ENCODE data around the gene MSH3.
"Not testable (repeated sequence)": the region's sequence is repeated elsewhere in the genome, so short reads cannot be mapped to it uniquely, and the experiment has no call there.

Gene MSH3

DNA sequence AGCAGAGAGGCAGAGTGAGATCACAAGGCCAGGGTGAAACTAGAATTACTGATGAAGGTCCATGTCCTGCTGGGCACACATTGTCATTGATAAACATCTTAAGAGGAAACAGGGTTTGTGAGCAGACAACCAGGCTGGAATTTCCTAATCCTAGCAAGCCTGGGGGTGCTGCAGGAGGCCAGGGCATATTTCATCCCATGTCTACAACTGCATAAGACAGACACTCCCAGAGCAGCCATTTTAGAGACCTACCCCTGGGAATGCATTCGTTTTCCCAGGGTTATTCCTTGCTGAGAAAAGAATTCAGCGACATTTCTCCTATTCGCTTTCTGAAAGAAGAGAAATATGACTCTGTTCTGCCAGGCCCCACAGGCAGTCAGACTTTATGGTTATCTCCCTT lies 248.2 kb downstream of the MSH3 start:
- H3K4me1 ChIP-seq (ENCODE audit: control insufficient read depth in 1 of 2, insufficient read depth in 2 of 2, low read length in 2 of 2); H3K9ac ChIP-seq (ENCODE audit: low read depth in 1 of 2, low read length in 2 of 2); H3K9me3 ChIP-seq (ENCODE audit: control insufficient read depth in 1 of 2, low read length in 2 of 2); H3K4me3 ChIP-seq (ENCODE audit: low read depth in 1 of 2, low read length in 2 of 2); H3K27me3 ChIP-seq (ENCODE audit: control insufficient read depth in 1 of 2, insufficient read depth in 2 of 2, low read length in 2 of 2); H3K27ac ChIP-seq (ENCODE audit: low read depth, low read length); H3K36me3 ChIP-seq (ENCODE audit: control insufficient read depth in 1 of 2, insufficient read depth in 2 of 2, low read length in 2 of 2): not testable (repeated sequence)

DNA sequence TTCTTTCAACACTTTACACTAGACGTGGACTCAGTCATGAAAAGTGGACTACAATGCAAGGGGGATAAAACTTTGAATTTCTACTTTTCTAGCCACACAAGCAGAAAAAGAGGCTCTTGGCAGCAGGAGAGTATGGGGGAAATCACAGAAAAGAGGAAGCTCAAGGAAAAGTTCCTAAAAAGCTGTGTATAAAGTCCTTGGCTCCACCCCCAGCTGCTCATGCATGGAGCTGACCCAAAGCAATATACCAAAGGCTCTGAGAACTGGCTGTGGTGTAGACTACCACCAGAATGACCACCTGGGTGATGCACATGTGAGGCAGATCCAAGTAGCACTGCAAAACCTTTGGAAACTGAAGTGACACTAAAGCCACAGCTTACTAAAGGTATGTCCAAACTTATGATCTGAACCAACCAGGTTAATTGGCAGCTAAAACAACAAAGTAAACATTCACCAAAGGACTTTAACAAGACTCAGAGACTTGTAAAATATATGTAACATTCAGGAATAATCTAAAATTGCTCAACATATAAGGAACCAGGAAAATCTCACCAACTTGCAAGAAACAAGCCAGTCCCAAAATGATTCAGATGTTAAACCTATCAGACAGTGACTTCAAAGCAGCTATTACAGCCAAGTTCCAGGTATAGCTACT lies 250.2 kb downstream of the MSH3 start:
- Histone ChIP-seq H3K27me3 (ENCODE audit: control insufficient read depth in 1 of 2, insufficient read depth in 2 of 2, low read length in 2 of 2) (no peaks in the 10 kb centered on the region), H3K9me3 (ENCODE audit: control insufficient read depth in 1 of 2, low read length in 2 of 2) (peaks cover 0 to 7% of the 10 kb centered on the region in 2 donors), H3K4me1 (ENCODE audit: control insufficient read depth in 1 of 2, insufficient read depth in 2 of 2, low read length in 2 of 2) (no peaks in the 10 kb centered on the region), H3K36me3 (ENCODE audit: control insufficient read depth in 1 of 2, insufficient read depth in 2 of 2, low read length in 2 of 2) (no peaks in the 10 kb centered on the region), H3K9ac (ENCODE audit: low read depth in 1 of 2, low read length in 2 of 2) (no peak overlapping the region), H3K4me3 (ENCODE audit: low read depth in 1 of 2, low read length in 2 of 2) (no peak overlapping the region), H3K27ac (ENCODE audit: low read depth, low read length) (no peak overlapping the region)

DNA sequence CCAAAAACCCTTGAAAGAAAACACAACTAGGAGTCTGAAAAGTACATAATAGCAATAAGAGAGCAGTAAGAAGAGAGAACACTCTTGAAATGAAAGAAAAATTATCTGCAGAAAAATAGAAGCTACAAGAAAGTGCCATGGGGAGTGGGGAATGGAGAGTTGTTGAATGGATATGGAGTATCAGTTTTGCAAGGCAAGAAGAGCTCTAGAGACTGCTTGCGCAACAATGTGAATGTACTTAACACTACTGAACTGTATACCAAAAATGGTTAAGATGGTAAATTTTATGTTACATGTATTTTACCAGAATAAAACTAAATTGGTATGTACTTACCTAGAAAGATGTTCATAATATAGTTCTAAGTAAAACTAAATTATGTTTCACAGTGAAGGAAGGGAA lies 251.0 kb downstream of the MSH3 start:
- H3K9me3 ChIP-seq (ENCODE audit: control insufficient read depth in 1 of 2, low read length in 2 of 2) = peaks cover 0 to 7% of the 10 kb centered on the region in 2 donors
- no peak overlapping the region for H3K4me3 ChIP-seq (ENCODE audit: low read depth in 1 of 2, low read length in 2 of 2)
- no peaks in the 10 kb centered on the region for H3K36me3 ChIP-seq (ENCODE audit: control insufficient read depth in 1 of 2, insufficient read depth in 2 of 2, low read length in 2 of 2)
- no peak overlapping the region for H3K9ac ChIP-seq (ENCODE audit: low read depth in 1 of 2, low read length in 2 of 2)
- no peak overlapping the region for H3K27ac ChIP-seq (ENCODE audit: low read depth, low read length)
- no peaks in the 10 kb centered on the region for H3K27me3 ChIP-seq (ENCODE audit: control insufficient read depth in 1 of 2, insufficient read depth in 2 of 2, low read length in 2 of 2)
- no peaks in the 10 kb centered on the region for H3K4me1 ChIP-seq (ENCODE audit: control insufficient read depth in 1 of 2, insufficient read depth in 2 of 2, low read length in 2 of 2)

DNA sequence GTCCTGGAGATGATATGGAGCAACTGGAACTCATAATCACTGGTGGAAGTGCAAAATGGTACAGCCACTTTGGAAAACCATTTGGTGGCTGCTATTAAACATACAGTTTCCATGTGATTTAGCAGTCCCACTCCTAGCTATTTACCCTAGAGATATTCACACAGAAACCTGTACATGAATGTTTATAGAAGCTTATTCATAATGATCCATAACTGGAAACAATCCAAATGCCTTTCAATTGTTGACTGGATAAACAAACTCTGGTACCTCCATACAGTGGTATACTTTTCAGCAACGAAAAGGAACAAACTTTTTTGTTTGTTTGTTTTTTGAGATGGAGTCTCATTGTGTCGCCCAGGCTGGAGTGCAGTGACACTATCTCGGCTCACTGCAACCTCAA lies 258.0 kb downstream of the MSH3 start:
- H3K9ac ChIP-seq (ENCODE audit: low read depth in 1 of 2, low read length in 2 of 2) = no peak overlapping the region
- H3K9me3 ChIP-seq (ENCODE audit: control insufficient read depth in 1 of 2, low read length in 2 of 2) = no peaks in the 10 kb centered on the region
- H3K4me1 ChIP-seq (ENCODE audit: control insufficient read depth in 1 of 2, insufficient read depth in 2 of 2, low read length in 2 of 2) = no peaks in the 10 kb centered on the region
- H3K36me3 ChIP-seq (ENCODE audit: control insufficient read depth in 1 of 2, insufficient read depth in 2 of 2, low read length in 2 of 2) = no peaks in the 10 kb centered on the region
- no peak overlapping the region for H3K27ac ChIP-seq (ENCODE audit: low read depth, low read length)
- H3K4me3 ChIP-seq (ENCODE audit: low read depth in 1 of 2, low read length in 2 of 2) = no peak overlapping the region
- H3K27me3 ChIP-seq (ENCODE audit: control insufficient read depth in 1 of 2, insufficient read depth in 2 of 2, low read length in 2 of 2) = no peaks in the 10 kb centered on the region

DNA sequence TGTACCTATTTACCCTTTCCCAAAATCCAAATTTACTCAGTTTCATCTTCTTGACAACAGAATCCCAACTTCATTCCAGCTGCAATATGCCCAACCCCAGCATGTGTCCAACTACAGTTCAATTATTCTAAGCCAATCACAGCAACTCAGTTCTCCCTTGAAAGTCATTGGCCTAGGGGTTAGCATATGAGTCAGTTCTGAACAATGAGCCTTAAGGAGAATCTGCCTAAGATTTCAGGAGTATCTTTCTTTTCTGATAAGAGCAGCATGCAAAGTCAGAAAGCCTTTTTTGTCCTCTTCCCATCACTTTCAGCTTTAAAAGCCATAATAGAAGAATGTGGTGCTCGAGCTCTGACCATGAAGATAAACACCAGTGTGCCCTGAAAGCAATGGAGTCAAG lies 261.3 kb downstream of the MSH3 start:
- no peak overlapping the region for H3K9ac ChIP-seq (ENCODE audit: low read depth in 1 of 2, low read length in 2 of 2)
- no peak overlapping the region for H3K27ac ChIP-seq (ENCODE audit: low read depth, low read length)
- H3K36me3 ChIP-seq (ENCODE audit: control insufficient read depth in 1 of 2, insufficient read depth in 2 of 2, low read length in 2 of 2) = no peaks in the 10 kb centered on the region
- no peaks in the 10 kb centered on the region for H3K9me3 ChIP-seq (ENCODE audit: control insufficient read depth in 1 of 2, low read length in 2 of 2)
- no peak overlapping the region for H3K4me3 ChIP-seq (ENCODE audit: low read depth in 1 of 2, low read length in 2 of 2)
- no peaks in the 10 kb centered on the region for H3K4me1 ChIP-seq (ENCODE audit: control insufficient read depth in 1 of 2, insufficient read depth in 2 of 2, low read length in 2 of 2)
- no peaks in the 10 kb centered on the region for H3K27me3 ChIP-seq (ENCODE audit: control insufficient read depth in 1 of 2, insufficient read depth in 2 of 2, low read length in 2 of 2)

DNA sequence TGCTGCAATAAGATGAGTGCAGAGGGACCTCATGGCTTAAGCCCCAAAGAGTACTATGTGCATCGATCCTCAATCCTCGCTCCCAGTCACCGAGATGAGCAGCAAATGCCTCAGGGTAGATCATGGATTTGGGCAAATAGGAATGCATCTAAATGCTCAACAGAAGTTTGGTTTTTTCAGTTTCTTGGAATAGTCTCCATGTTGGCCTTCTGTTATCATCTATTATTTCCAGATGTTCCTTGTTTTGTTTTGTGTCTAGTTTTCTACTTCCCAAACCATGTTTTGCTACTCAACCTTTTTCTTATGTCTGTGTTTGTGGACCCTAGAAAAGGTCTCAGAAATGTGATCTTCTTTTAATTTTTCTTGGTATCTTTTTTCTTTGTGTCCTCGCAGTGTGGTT lies 262.2 kb downstream of the MSH3 start:
- Histone ChIP-seq H3K4me1 (ENCODE audit: control insufficient read depth in 1 of 2, insufficient read depth in 2 of 2, low read length in 2 of 2) (no peaks in the 10 kb centered on the region), H3K9ac (ENCODE audit: low read depth in 1 of 2, low read length in 2 of 2) (no peak overlapping the region), H3K36me3 (ENCODE audit: control insufficient read depth in 1 of 2, insufficient read depth in 2 of 2, low read length in 2 of 2) (no peaks in the 10 kb centered on the region), H3K27me3 (ENCODE audit: control insufficient read depth in 1 of 2, insufficient read depth in 2 of 2, low read length in 2 of 2) (no peaks in the 10 kb centered on the region), H3K27ac (ENCODE audit: low read depth, low read length) (no peak overlapping the region), H3K9me3 (ENCODE audit: control insufficient read depth in 1 of 2, low read length in 2 of 2) (no peaks in the 10 kb centered on the region), H3K4me3 (ENCODE audit: low read depth in 1 of 2, low read length in 2 of 2) (no peak overlapping the region)

DNA sequence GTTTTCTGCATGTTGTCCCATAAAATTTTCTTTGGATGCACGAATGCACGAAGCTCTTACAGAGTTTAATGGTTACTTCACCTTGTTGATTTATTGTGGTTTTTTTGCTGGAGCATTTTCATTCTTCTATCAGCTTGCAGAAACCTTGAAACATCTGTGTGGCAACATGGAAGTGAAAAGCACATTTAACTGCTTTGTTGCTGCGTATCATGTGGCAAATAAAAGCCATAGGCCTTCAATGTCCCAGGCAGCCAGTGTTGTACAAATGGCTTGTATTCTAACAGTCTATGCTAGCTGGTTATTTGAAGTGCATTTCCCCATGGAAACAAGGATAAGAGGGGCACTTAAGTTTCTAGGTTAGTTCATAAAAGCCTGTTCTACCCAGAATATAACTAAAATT lies 263.2 kb downstream of the MSH3 start:
- Histone ChIP-seq H3K4me3 (ENCODE audit: low read depth in 1 of 2, low read length in 2 of 2) (no peak overlapping the region), H3K9ac (ENCODE audit: low read depth in 1 of 2, low read length in 2 of 2) (no peak overlapping the region), H3K36me3 (ENCODE audit: control insufficient read depth in 1 of 2, insufficient read depth in 2 of 2, low read length in 2 of 2) (no peaks in the 10 kb centered on the region), H3K4me1 (ENCODE audit: control insufficient read depth in 1 of 2, insufficient read depth in 2 of 2, low read length in 2 of 2) (no peaks in the 10 kb centered on the region), H3K27me3 (ENCODE audit: control insufficient read depth in 1 of 2, insufficient read depth in 2 of 2, low read length in 2 of 2) (no peaks in the 10 kb centered on the region), H3K27ac (ENCODE audit: low read depth, low read length) (no peak overlapping the region), H3K9me3 (ENCODE audit: control insufficient read depth in 1 of 2, low read length in 2 of 2) (no peaks in the 10 kb centered on the region)

DNA sequence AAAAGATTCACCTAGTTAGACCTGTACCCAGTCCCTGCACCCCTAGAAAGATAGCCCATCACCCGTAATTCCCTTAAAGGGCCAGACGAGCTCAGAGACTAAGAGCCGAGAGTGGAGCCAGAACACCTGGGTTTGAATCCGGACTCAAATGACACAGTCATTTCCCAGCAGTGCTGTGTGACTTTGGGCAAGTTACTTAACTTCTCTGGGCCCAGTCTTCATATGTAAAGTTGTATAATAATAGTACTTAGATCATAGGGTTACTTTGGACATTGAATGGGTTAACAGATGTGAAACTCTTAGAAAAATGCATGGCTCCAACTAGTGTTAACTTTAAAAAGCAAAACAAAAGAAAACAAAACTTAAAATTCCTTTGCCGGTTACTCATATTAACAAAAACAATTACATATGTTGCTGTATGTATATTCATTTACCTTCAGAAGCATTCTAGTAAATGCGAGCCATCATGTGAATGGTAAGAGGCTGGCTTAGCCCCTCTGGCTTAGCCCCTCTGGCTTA lies 265.3 kb downstream of the MSH3 start:
- H3K9me3 ChIP-seq (ENCODE audit: control insufficient read depth in 1 of 2, low read length in 2 of 2) = no peaks in the 10 kb centered on the region
- no peaks in the 10 kb centered on the region for H3K36me3 ChIP-seq (ENCODE audit: control insufficient read depth in 1 of 2, insufficient read depth in 2 of 2, low read length in 2 of 2)
- no peaks in the 10 kb centered on the region for H3K27me3 ChIP-seq (ENCODE audit: control insufficient read depth in 1 of 2, insufficient read depth in 2 of 2, low read length in 2 of 2)
- no peak overlapping the region for H3K9ac ChIP-seq (ENCODE audit: low read depth in 1 of 2, low read length in 2 of 2)
- no peaks in the 10 kb centered on the region for H3K4me1 ChIP-seq (ENCODE audit: control insufficient read depth in 1 of 2, insufficient read depth in 2 of 2, low read length in 2 of 2)
- no peak overlapping the region for H3K4me3 ChIP-seq (ENCODE audit: low read depth in 1 of 2, low read length in 2 of 2)
- H3K27ac ChIP-seq (ENCODE audit: low read depth, low read length) = no peak overlapping the region

DNA sequence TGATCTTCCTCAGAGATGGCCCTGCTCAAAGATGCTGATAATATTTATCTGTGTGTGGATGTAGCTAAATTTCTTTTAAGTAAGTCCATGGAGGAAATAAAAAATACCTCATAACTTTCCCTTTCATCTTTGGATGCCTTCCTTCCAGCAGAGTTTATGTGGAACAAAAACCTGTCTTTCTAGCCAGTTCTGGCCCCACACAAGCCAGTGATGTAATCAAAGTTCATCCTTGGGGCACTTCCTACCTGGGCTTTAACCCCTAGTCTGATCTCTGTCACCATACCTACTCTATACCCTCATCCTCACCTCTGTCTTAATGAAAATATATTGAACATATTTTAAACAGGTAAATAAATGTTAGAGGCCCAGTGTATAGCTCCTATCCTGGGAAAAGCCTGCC lies 265.9 kb downstream of the MSH3 start:
- Histone ChIP-seq H3K27me3 (ENCODE audit: control insufficient read depth in 1 of 2, insufficient read depth in 2 of 2, low read length in 2 of 2) (no peaks in the 10 kb centered on the region), H3K4me3 (ENCODE audit: low read depth in 1 of 2, low read length in 2 of 2) (no peak overlapping the region), H3K27ac (ENCODE audit: low read depth, low read length) (no peak overlapping the region), H3K36me3 (ENCODE audit: control insufficient read depth in 1 of 2, insufficient read depth in 2 of 2, low read length in 2 of 2) (no peaks in the 10 kb centered on the region), H3K4me1 (ENCODE audit: control insufficient read depth in 1 of 2, insufficient read depth in 2 of 2, low read length in 2 of 2) (no peaks in the 10 kb centered on the region), H3K9me3 (ENCODE audit: control insufficient read depth in 1 of 2, low read length in 2 of 2) (no peaks in the 10 kb centered on the region), H3K9ac (ENCODE audit: low read depth in 1 of 2, low read length in 2 of 2) (no peak overlapping the region)

DNA sequence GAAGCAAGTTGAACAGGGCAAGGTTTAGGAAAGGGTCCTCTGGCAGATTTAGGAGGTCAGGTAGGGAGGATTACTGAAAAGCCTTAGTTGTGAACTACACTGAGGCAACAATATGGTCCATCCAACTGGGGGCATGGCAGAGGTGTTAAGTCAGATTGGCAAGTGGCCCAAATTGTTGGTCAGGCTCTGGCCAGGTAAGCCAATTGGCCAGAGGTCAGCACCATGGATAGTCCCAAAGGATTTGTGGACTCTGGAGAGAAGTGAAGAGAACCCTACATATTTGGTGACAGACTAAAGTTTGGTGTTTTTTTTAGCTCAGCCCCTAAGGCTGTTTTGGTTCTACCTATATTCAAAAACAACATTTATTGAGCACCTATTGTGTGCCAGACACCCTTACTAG lies 266.6 kb downstream of the MSH3 start:
- Histone ChIP-seq H3K9ac (ENCODE audit: low read depth in 1 of 2, low read length in 2 of 2) (no peak overlapping the region), H3K36me3 (ENCODE audit: control insufficient read depth in 1 of 2, insufficient read depth in 2 of 2, low read length in 2 of 2) (no peaks in the 10 kb centered on the region), H3K27me3 (ENCODE audit: control insufficient read depth in 1 of 2, insufficient read depth in 2 of 2, low read length in 2 of 2) (no peaks in the 10 kb centered on the region), H3K27ac (ENCODE audit: low read depth, low read length) (no peak overlapping the region), H3K9me3 (ENCODE audit: control insufficient read depth in 1 of 2, low read length in 2 of 2) (no peaks in the 10 kb centered on the region), H3K4me3 (ENCODE audit: low read depth in 1 of 2, low read length in 2 of 2) (no peak overlapping the region), H3K4me1 (ENCODE audit: control insufficient read depth in 1 of 2, insufficient read depth in 2 of 2, low read length in 2 of 2) (no peaks in the 10 kb centered on the region)

DNA sequence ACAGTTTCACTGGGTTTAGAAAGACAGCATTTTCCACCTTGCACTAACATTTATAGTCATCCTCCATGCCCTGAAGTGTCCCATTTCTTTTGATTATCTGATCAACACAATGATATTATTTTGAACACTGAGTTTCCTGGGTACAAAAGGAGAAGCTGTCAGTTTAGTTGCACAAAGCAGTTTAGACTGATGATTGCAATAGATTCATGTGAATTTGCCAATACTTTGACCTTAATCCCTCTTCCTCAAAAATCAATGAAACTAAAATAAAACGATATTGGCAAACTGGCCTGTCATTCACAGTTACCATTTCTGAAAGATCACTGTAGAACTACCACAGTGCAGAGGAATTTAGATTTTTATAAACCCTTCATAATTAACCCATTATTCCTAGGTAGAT lies 271.5 kb downstream of the MSH3 start:
- H3K36me3 ChIP-seq (ENCODE audit: control insufficient read depth in 1 of 2, insufficient read depth in 2 of 2, low read length in 2 of 2) = no peaks in the 10 kb centered on the region
- H3K4me1 ChIP-seq (ENCODE audit: control insufficient read depth in 1 of 2, insufficient read depth in 2 of 2, low read length in 2 of 2) = no peaks in the 10 kb centered on the region

More for the DNA sequence above, 271.5 kb downstream of the MSH3 start:
- Histone ChIP-seq H3K4me3 (ENCODE audit: low read depth in 1 of 2, low read length in 2 of 2) (no peak overlapping the region), H3K27me3 (ENCODE audit: control insufficient read depth in 1 of 2, insufficient read depth in 2 of 2, low read length in 2 of 2) (no peaks in the 10 kb centered on the region), H3K9me3 (ENCODE audit: control insufficient read depth in 1 of 2, low read length in 2 of 2) (no peaks in the 10 kb centered on the region), H3K9ac (ENCODE audit: low read depth in 1 of 2, low read length in 2 of 2) (no peak overlapping the region), H3K27ac (ENCODE audit: low read depth, low read length) (no peak overlapping the region)
